Fibroblast of villous mesenchyme (primary cell): ENCODE results near the gene CCDC88A. TPM values are rescaled to one million over a fixed set of nuclear protein-coding genes. Genes with fewer than 3 reads are reported as not detected.
"Not testable (repeated sequence)": the region's sequence is repeated elsewhere in the genome, so short reads cannot be mapped to it uniquely, and the experiment has no call there.

ENCODE experiments used
- DNase-seq: peaks from one replicate; pipeline ENCODE4 v3.0.0-alpha.2; 2010; ENCODE audit warnings: low read depth
- H3K4me3 ChIP-seq: 2 replicates; pipeline ENCODE4 v1.5.1; 2011; ENCODE audit warnings: low read depth, mild to moderate bottlenecking, low read length
- total RNA-seq: library from RNA; depleted of rRNA; stranded (reverse); fragments of >200 nt; gene quantifications from 2 replicates; pipeline ENCODE4 v1.2.3, GENCODE V29; 2012
- TF ChIP-seq, protein P1 (sequence below): IDR thresholded peaks from 2 replicates; pipeline ENCODE4 v1.5.1; 2012; ENCODE audit warnings: low read depth, mild to moderate bottlenecking, low read length; ENCODE audit not compliant: insufficient read depth

CCDC88A gene
- total RNA-seq, 1 donor, result 70.8 TPM

- no peak overlapping the region for H3K4me3 ChIP-seq
- TF ChIP-seq, protein P1, sequence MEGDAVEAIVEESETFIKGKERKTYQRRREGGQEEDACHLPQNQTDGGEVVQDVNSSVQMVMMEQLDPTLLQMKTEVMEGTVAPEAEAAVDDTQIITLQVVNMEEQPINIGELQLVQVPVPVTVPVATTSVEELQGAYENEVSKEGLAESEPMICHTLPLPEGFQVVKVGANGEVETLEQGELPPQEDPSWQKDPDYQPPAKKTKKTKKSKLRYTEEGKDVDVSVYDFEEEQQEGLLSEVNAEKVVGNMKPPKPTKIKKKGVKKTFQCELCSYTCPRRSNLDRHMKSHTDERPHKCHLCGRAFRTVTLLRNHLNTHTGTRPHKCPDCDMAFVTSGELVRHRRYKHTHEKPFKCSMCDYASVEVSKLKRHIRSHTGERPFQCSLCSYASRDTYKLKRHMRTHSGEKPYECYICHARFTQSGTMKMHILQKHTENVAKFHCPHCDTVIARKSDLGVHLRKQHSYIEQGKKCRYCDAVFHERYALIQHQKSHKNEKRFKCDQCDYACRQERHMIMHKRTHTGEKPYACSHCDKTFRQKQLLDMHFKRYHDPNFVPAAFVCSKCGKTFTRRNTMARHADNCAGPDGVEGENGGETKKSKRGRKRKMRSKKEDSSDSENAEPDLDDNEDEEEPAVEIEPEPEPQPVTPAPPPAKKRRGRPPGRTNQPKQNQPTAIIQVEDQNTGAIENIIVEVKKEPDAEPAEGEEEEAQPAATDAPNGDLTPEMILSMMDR, result no peak
- DNase-seq, result no peak
Observed at GRCh38 chr2:55391155-55391554, 28.5 kb downstream of the CCDC88A start.

DNA sequence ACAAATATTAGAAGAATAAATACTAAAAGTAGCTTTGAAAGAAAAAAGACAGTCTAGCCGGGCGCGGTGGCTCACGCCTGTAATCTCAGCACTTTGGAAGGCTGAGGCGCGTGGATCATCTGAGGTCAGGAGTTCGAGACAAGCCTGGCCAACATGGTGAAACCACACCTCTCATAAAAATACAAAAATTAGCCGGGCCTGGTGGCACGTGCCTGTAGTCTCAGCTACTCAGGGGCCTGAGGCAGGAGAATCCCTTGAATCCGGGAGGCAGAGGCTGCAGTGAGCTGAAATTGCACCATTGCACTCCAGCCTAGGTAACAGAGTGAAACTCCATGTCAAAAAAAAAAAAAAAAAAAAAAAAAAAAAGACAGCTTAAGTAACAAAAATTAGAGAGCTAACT lies 34.1 kb downstream of the CCDC88A start:
- not testable (repeated sequence) for H3K4me3 ChIP-seq, DNase-seq

- no peak for DNase-seq
- TF ChIP-seq, protein P1, result no peak
- H3K4me3 ChIP-seq, result no peak overlapping the region
Observed at GRCh38 chr2:55384786-55385185, 34.9 kb downstream of the CCDC88A start.

GRCh38 chr2:55371376-55371775 lies 48.3 kb downstream of the CCDC88A start:
- TF ChIP-seq, protein P1, result no peak
- H3K4me3 ChIP-seq, result no peak overlapping the region
- DNase-seq, result no peak

DNA sequence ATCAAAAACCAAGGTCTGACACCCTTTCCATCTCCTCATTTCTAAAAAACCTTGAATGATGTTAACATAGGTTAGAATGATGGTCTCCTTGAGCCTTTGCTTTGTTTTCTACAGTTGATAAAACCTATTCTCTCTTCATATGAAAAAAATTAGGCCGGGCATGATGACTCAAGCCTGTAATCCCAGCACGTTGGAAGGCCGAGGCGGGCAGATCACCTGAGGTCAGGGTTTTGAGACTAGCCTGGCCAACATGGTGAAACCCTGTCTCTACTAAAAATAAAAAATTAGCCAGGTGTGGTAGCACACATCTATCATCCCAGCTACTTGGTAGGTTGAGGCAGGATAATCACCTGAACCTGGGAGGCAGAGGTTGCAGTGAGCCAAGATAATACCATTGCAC lies 49.4 kb downstream of the CCDC88A start:
- TF ChIP-seq, protein P1, result no peak

DNA sequence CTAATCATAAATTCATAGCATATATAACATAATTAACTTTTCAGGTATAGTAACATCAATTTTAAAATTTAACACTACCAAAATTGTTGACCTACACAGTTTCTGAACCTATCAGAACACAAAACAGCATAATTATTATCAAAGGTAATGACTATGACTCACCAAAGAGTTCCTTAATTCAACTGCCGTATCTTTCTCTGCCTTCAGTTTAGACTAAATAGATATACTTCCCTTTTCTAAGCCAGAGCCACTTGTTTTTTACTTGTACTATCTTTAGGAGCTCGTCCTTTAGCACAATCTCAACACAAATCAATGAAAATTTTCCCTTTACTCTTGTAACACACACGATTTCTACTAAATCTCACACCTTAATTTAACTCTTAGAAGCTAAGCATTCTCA lies 54.4 kb downstream of the CCDC88A start:
- TF ChIP-seq, protein P1, result no peak
- no peak overlapping the region for H3K4me3 ChIP-seq
- DNase-seq, result no peak

More for the DNA sequence above, 49.4 kb downstream of the CCDC88A start:
- no peak for DNase-seq
- H3K4me3 ChIP-seq, result no peak overlapping the region

GRCh38 chr2:55364189-55365055 lies 55.2 kb downstream of the CCDC88A start:
- H3K4me3 ChIP-seq, result no peak overlapping the region
- TF ChIP-seq, protein P1, result no peak
- peak; percentile 89 for DNase-seq
